Endodermal cell (in vitro differentiated cells): ENCODE data around the gene ZNF423. TPM values are rescaled to one million over a fixed set of nuclear protein-coding genes. Genes with fewer than 3 reads are reported as not detected.

Experiments used
- DNase-seq: peaks from one replicate; pipeline ENCODE4 v3.0.0-alpha.2; 2017
- H3K27ac ChIP-seq: 2 replicates; pipeline ENCODE4 v1.5.1; 2013; ENCODE audit warnings: mild to moderate bottlenecking, low read depth, low read length, moderate library complexity
- H3K27me3 ChIP-seq: 2 replicates; pipeline ENCODE4 v1.6.1; 2013; ENCODE audit warnings: mild to moderate bottlenecking, low read length, moderate library complexity; ENCODE audit not compliant: insufficient read depth, control insufficient read depth, poor library complexity, severe bottlenecking
- H3K36me3 ChIP-seq: 2 replicates; pipeline ENCODE4 v1.7.0; 2013; ENCODE audit warnings: mild to moderate bottlenecking, low read length, moderate library complexity; ENCODE audit not compliant: control insufficient read depth, insufficient read depth
- H3K4me1 ChIP-seq: one replicate; pipeline ENCODE4 v1.7.0; 2013; ENCODE audit warnings: low read length; ENCODE audit not compliant: control insufficient read depth, insufficient read depth
- H3K4me3 ChIP-seq: 2 replicates; pipeline ENCODE4 v1.5.1; 2013; ENCODE audit warnings: mild to moderate bottlenecking, low read length, moderate library complexity
- H3K9ac ChIP-seq: 2 replicates; pipeline ENCODE4 v1.6.1; 2013; ENCODE audit warnings: mild to moderate bottlenecking, low read length, moderate library complexity; ENCODE audit not compliant: poor library complexity, severe bottlenecking; ENCODE audit errors: extremely low read depth
- H3K9me3 ChIP-seq: 2 replicates; pipeline ENCODE4 v1.6.1; 2013; ENCODE audit warnings: mild to moderate bottlenecking, low read length, moderate library complexity; ENCODE audit not compliant: control insufficient read depth
- H3K27ac Mint-ChIP-seq: 2 replicates; pipeline ENCODE4 v1.8.0; 2020; ENCODE audit warnings: mixed read lengths
- H3K27me3 Mint-ChIP-seq: 2 replicates; pipeline ENCODE4 v1.8.0; 2021; ENCODE audit warnings: mild to moderate bottlenecking, mixed read lengths; ENCODE audit not compliant: insufficient read depth
- H3K36me3 Mint-ChIP-seq: 2 replicates; pipeline ENCODE4 v1.8.0; 2020; ENCODE audit warnings: low read depth, mixed read lengths
- H3K4me1 Mint-ChIP-seq: 2 replicates; pipeline ENCODE4 v1.8.0; 2020; ENCODE audit warnings: mixed read lengths
- H3K4me3 Mint-ChIP-seq: 2 replicates; pipeline ENCODE4 v1.8.0; 2020; ENCODE audit warnings: mild to moderate bottlenecking, moderate library complexity, mixed read lengths
- H3K9me3 Mint-ChIP-seq: 2 replicates; pipeline ENCODE4 v1.8.0; 2020; ENCODE audit warnings: mild to moderate bottlenecking, mixed read lengths
- WGBS, 2 experiments: methylation state at CpG; one replicate each; pipeline versions ENCODE4 v1.1.5 to v1.1.7; 2013; ENCODE audit warnings: missing lambda C conversion rate in 2 of 2, mixed read lengths in 1 of 2; ENCODE audit not compliant: insufficient coverage in 1 of 2, insufficient read length in 1 of 2; 5-methylcytosine and 5-hydroxymethylcytosine counted together
- total RNA-seq, 2 donors: library from RNA; stranded (reverse); fragmentation: NEBNext Ultra II Directional in 1 of 2; extraction: Animal tissue kit (Norgen Biotek cat#: 25700) in 1 of 2; gene quantifications; 2 replicates in 1 of 2; 3 replicates in 1 of 2; pipeline ENCODE4 v1.2.1, GENCODE V29; 2021
- TF ChIP-seq, protein P1 (sequence below): fragments of 200-600 bp; sonication (generic); conservative IDR thresholded peaks from 2 replicates; pipeline ENCODE4 v1.5.0; 2021; ENCODE audit warnings: antibody characterized with exemption, mild to moderate bottlenecking

ZNF423 gene
- total RNA-seq, 2 donors from 2014 or later: 30.3 to 41.9 TPM

DNA sequence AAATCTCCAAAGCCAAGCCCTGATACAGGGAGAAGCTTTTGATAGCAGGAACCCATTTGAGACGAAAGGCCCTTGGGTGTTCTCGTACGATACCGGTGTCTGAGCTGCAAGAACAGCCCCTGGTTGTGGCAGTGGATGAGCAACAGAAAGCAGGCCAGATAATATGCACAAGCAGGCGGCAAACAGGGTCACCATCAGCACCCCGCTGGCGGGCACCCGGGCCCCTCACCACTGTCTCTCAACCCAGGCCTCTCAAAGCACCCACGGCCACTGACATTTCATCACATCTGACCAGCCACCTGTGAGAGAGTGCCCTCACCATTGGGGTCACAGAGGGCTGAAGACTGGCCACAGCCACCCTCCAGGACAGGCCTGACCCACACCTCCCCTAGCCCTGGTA lies 252.0 kb downstream of the ZNF423 start:
- H3K36me3 ChIP-seq: no peaks in the 10 kb centered on the region
- H3K36me3 Mint-ChIP-seq: no peaks in the 10 kb centered on the region
- no peaks in the 10 kb centered on the region for H3K9me3 Mint-ChIP-seq
- DNase-seq: peak; percentile 20
- TF ChIP-seq, protein P1, sequence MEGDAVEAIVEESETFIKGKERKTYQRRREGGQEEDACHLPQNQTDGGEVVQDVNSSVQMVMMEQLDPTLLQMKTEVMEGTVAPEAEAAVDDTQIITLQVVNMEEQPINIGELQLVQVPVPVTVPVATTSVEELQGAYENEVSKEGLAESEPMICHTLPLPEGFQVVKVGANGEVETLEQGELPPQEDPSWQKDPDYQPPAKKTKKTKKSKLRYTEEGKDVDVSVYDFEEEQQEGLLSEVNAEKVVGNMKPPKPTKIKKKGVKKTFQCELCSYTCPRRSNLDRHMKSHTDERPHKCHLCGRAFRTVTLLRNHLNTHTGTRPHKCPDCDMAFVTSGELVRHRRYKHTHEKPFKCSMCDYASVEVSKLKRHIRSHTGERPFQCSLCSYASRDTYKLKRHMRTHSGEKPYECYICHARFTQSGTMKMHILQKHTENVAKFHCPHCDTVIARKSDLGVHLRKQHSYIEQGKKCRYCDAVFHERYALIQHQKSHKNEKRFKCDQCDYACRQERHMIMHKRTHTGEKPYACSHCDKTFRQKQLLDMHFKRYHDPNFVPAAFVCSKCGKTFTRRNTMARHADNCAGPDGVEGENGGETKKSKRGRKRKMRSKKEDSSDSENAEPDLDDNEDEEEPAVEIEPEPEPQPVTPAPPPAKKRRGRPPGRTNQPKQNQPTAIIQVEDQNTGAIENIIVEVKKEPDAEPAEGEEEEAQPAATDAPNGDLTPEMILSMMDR: no peak
- H3K4me1 Mint-ChIP-seq: peaks cover 12% of the 10 kb centered on the region
- no peak overlapping the region for H3K9ac ChIP-seq
- no peaks in the 10 kb centered on the region for H3K9me3 ChIP-seq
- H3K4me1 ChIP-seq: no peaks in the 10 kb centered on the region
- H3K27me3 ChIP-seq: no peaks in the 10 kb centered on the region
- H3K4me3 ChIP-seq: no peak overlapping the region
- H3K4me3 Mint-ChIP-seq: no peak overlapping the region
- no peaks in the 10 kb centered on the region for H3K27me3 Mint-ChIP-seq
- 95 to 96% methylated on average over 4 to 9 of the region's 9 CpGs for WGBS, 2 experiments
- no peak overlapping the region for H3K27ac ChIP-seq
- H3K27ac Mint-ChIP-seq: no peak overlapping the region

DNA sequence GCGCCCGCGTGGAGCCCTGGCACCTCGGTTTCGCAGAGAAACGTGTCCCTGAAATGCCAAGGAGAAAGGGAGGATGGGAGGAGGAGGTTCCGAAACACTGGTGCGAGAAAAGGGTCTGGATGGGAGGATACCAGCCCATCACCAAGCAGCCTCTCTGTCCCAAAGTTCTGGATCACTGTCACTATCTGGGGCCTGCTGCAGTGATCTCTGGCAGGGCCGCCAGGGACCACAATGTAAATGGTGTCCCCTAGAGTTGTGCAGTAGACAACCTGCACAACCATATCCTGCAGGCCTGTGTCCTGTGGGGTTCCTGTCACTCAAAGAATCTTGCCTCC lies 253.0 kb downstream of the ZNF423 start:
- Mint-ChIP-seq H3K27ac (no peak overlapping the region), H3K4me1 (peaks cover 2% of the 10 kb centered on the region), H3K27me3 (no peaks in the 10 kb centered on the region), H3K4me3 (no peak overlapping the region), H3K9me3 (no peaks in the 10 kb centered on the region), H3K36me3 (no peaks in the 10 kb centered on the region)
- Histone ChIP-seq H3K36me3 (no peaks in the 10 kb centered on the region), H3K4me3 (no peak overlapping the region), H3K9ac (no peak overlapping the region), H3K27ac (peak overlapping the region; percentile 41), H3K9me3 (no peaks in the 10 kb centered on the region), H3K4me1 (no peaks in the 10 kb centered on the region), H3K27me3 (no peaks in the 10 kb centered on the region)
- 90 to 96% methylated on average over 4 to 9 of the region's 9 CpGs for WGBS, 2 experiments
- DNase-seq: no peak
- TF ChIP-seq, protein P1: no peak

DNA sequence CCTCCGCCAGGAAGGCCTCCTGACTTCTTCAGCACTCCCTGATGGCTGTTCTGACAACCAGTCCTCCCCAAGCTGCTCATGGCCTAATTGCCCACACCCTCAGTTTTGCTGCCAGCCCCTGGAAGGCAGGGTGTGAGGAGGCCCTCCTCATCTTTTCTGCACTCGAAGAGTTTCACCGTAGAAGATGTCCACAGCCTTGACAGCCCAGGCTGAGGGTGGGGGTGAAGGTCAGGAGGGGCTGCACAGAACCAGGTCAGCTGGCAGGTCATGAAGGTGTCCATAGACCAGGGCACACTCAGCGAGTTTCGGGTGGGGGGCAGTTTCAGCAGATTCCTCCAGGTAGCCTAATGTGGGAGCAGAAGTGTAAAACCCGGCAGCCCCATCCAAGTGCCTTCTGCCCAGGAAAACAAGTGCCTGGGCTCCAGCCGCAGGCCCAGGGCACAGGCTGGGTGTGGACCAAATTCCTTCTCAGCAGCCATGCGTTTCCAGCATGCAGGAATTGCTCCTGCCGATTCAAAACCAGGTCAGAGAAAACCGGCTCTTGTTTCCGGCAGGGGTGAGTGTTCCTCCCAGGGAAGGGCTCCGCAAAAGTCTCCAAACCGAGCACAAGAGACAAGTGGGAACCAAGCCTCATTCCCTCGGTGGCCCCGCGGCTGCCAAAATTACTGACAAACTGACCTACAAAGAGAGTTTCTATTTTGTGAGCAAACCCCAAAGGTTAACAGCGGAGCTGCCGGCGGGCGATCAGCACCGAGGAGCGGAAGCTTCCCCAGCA lies 253.5 kb downstream of the ZNF423 start:
- no peak overlapping the region for H3K4me3 ChIP-seq
- Mint-ChIP-seq H3K4me3 (no peak overlapping the region), H3K27me3 (no peaks in the 10 kb centered on the region), H3K36me3 (no peaks in the 10 kb centered on the region), H3K4me1 (peaks cover 2% of the 10 kb centered on the region), H3K27ac (no peak overlapping the region), H3K9me3 (no peaks in the 10 kb centered on the region)
- DNase-seq: peak; percentile 48
- peaks cover under 1% of the 10 kb centered on the region for H3K4me1 ChIP-seq
- peak overlapping the region; percentile 41 for H3K27ac ChIP-seq
- TF ChIP-seq, protein P1: no peak
- H3K9me3 ChIP-seq: no peaks in the 10 kb centered on the region
- no peak overlapping the region for H3K9ac ChIP-seq
- no peaks in the 10 kb centered on the region for H3K36me3 ChIP-seq
- no peaks in the 10 kb centered on the region for H3K27me3 ChIP-seq
- WGBS, 2 experiments: 86 to 91% methylated on average over 18 to 22 of the region's 22 CpGs
